LoVo (cell line): ENCODE results near the gene PAM16.

Source experiments
- DNase-seq: peaks from one replicate; pipeline ENCODE4 v3.0.0-alpha.2; 2016; ENCODE audit warnings: low spot score

Gene PAM16

GRCh38 chr16:4298761-4299522 lies 52.2 kb downstream of the PAM16 start:
- DNase-seq: peak; percentile 94

- no peak for DNase-seq
These were observed 53.6 kb downstream of the PAM16 start for GRCh38 chr16:4297480-4297879.

- DNase-seq: no peak
These were observed 55.5 kb downstream of the PAM16 start for GRCh38 chr16:4295581-4295980.

- DNase-seq: no peak
These were observed 57.2 kb downstream of the PAM16 start for GRCh38 chr16:4293822-4294457.

GRCh38 chr16:4293181-4293716 lies 57.9 kb downstream of the PAM16 start:
- DNase-seq: no peak

GRCh38 chr16:4291699-4292098 lies 59.4 kb downstream of the PAM16 start:
- no peak for DNase-seq
